ENCODE data around the gene WLS.

Gene WLS

GRCh38 chr1:68227598-68227997 lies 4.7 kb downstream of the WLS start:
- no peak for DNase-seq (ENCODE audit: low read depth)

GRCh38 chr1:68225781-68226180 lies 6.5 kb downstream of the WLS start:
- DNase-seq (ENCODE audit: low read depth): no peak

- no peak for DNase-seq (ENCODE audit: low read depth)
These were observed 8.6 kb downstream of the WLS start for GRCh38 chr1:68223687-68224086.

- no peak for DNase-seq (ENCODE audit: low read depth)
These were observed 10.3 kb downstream of the WLS start for GRCh38 chr1:68221980-68222373.

- no peak for DNase-seq (ENCODE audit: low read depth)
These were observed 11.0 kb downstream of the WLS start for GRCh38 chr1:68221001-68221979.

GRCh38 chr1:68220420-68220819 lies 11.9 kb downstream of the WLS start:
- DNase-seq (ENCODE audit: low read depth): no peak

GRCh38 chr1:68218490-68218889 lies 13.8 kb downstream of the WLS start:
- no peak for DNase-seq (ENCODE audit: low read depth)

GRCh38 chr1:68217618-68218017 lies 14.7 kb downstream of the WLS start:
- DNase-seq (ENCODE audit: low read depth): no peak

- DNase-seq (ENCODE audit: low read depth): no peak
These were observed 15.2 kb downstream of the WLS start for GRCh38 chr1:68217060-68217554.

GRCh38 chr1:68216089-68216772 lies 16.1 kb downstream of the WLS start:
- DNase-seq (ENCODE audit: low read depth): no peak

GRCh38 chr1:68213843-68214242 lies 18.5 kb downstream of the WLS start:
- no peak for DNase-seq (ENCODE audit: low read depth)

- no peak for DNase-seq (ENCODE audit: low read depth)
These were observed 20.5 kb downstream of the WLS start for GRCh38 chr1:68211761-68212380.

GRCh38 chr1:68210829-68211228 lies 21.5 kb downstream of the WLS start:
- no peak for DNase-seq (ENCODE audit: low read depth)

- DNase-seq (ENCODE audit: low read depth): no peak
These were observed 22.3 kb downstream of the WLS start for GRCh38 chr1:68210027-68210426.

GRCh38 chr1:68206848-68207689 lies 25.3 kb downstream of the WLS start:
- no peak for DNase-seq (ENCODE audit: low read depth)

GRCh38 chr1:68205794-68206358 lies 26.4 kb downstream of the WLS start:
- DNase-seq (ENCODE audit: low read depth): no peak

- no peak for DNase-seq (ENCODE audit: low read depth)
These were observed 27.2 kb downstream of the WLS start for GRCh38 chr1:68204977-68205630.

GRCh38 chr1:68202239-68202832 lies 30.0 kb downstream of the WLS start:
- no peak for DNase-seq (ENCODE audit: low read depth)

GRCh38 chr1:68201546-68202238 lies 30.6 kb downstream of the WLS start:
- no peak for DNase-seq (ENCODE audit: low read depth)

GRCh38 chr1:68199603-68200002 lies 32.7 kb downstream of the WLS start:
- DNase-seq (ENCODE audit: low read depth): no peak
